IMR-90 (cell line): ENCODE measurements around the gene S100A1. TPM values are rescaled to one million over a fixed set of nuclear protein-coding genes. Genes with fewer than 3 reads are reported as not detected.

Experiments used
- ATAC-seq: fragments of 200-7000 bp; cut with Tn5 transposase; 2 replicates; pipeline ENCODE4 v1.9.1; 2020; ENCODE audit warnings: low read depth, mild to moderate bottlenecking, moderate library complexity
- BruUV-seq: library from RNA; stranded (reverse); fragments of 400-500 nt; replicated peaks from 2 replicates; lab custom pipeline; 2021; lab: Mats Ljungman, UMichigan
- CTCF ChIA-PET: fragments of 300-600 bp; formaldehyde crosslinking; extraction: SDS; loops from one replicate; lab custom pipeline; 2021; ENCODE audit warnings: antibody characterized with exemption; lab: Yijun Ruan, JAX
- POLR2A ChIA-PET: fragments of 300-600 bp; sonication (Branson Sonifier 250); formaldehyde crosslinking; loops from one replicate; lab custom pipeline; 2022; ENCODE audit warnings: antibody characterized with exemption; ENCODE audit not compliant: unreplicated experiment; lab: Charles Lee
- DNase-seq: peaks from one replicate; pipeline ENCODE4 v3.0.0; 2013
- H2AFZ ChIP-seq: replicated peaks from 2 replicates; pipeline ENCODE3; 2013; ENCODE audit warnings: low read length, mild to moderate bottlenecking; ENCODE audit not compliant: poor library complexity
- H2AK5ac ChIP-seq: 2 replicates; pipeline ENCODE4 v1.6.1; 2013; ENCODE audit warnings: low read depth, low read length, inconsistent platforms
- H2AK9ac ChIP-seq: replicated peaks from 2 replicates; pipeline ENCODE3; 2013; ENCODE audit warnings: mild to moderate bottlenecking, low read depth, low read length, moderate library complexity; ENCODE audit not compliant: poor library complexity
- H2BK120ac ChIP-seq: 2 replicates; pipeline ENCODE4 v1.6.1; 2013; ENCODE audit warnings: low read depth, low read length, inconsistent platforms
- H2BK15ac ChIP-seq: 3 replicates; pipeline ENCODE4 v1.6.1; 2013; ENCODE audit warnings: low read depth, low read length, inconsistent platforms
- H2BK20ac ChIP-seq: 2 replicates; pipeline ENCODE4 v1.6.1; 2013; ENCODE audit warnings: low read depth, mild to moderate bottlenecking, inconsistent platforms, low read length, moderate library complexity
- H2BK5ac ChIP-seq: 2 replicates; pipeline ENCODE4 v1.6.1; 2013; ENCODE audit warnings: mild to moderate bottlenecking, low read depth, low read length, inconsistent platforms; ENCODE audit not compliant: poor library complexity, severe bottlenecking
- H3K14ac ChIP-seq: replicated peaks from 2 replicates; pipeline ENCODE4 v1.6.1; 2013; ENCODE audit warnings: low read depth, low read length, inconsistent platforms
- H3K18ac ChIP-seq: 2 replicates; pipeline ENCODE4 v1.6.1; 2013; ENCODE audit warnings: low read depth, low read length, control low read depth
- H3K23ac ChIP-seq: 2 replicates; pipeline ENCODE4 v1.6.1; 2013; ENCODE audit warnings: low read depth, low read length, inconsistent platforms
- H3K27ac ChIP-seq: 2 replicates; pipeline ENCODE4 v1.5.1; 2013; ENCODE audit warnings: mild to moderate bottlenecking, control low read depth, low read length; ENCODE audit not compliant: insufficient read depth
- H3K27me3 ChIP-seq: 2 replicates; pipeline ENCODE4 v1.6.1; 2013; ENCODE audit warnings: low read length; ENCODE audit not compliant: control insufficient read depth, insufficient read depth
- H3K36me3 ChIP-seq: 2 replicates; pipeline ENCODE4 v1.6.1; 2013; ENCODE audit warnings: low read length, mixed read lengths; ENCODE audit not compliant: control insufficient read depth, insufficient read depth
- H3K4ac ChIP-seq: 2 replicates; pipeline ENCODE4 v1.6.1; 2013; ENCODE audit warnings: low read depth, low read length, inconsistent platforms
- H3K4me1 ChIP-seq: 2 replicates; pipeline ENCODE4 v1.6.1; 2013; ENCODE audit warnings: low read length, mixed read lengths; ENCODE audit not compliant: control insufficient read depth, insufficient read depth
- H3K4me2 ChIP-seq: 2 replicates; pipeline ENCODE4 v1.6.1; 2013; ENCODE audit warnings: low read depth, mild to moderate bottlenecking, control low read depth, low read length, moderate library complexity
- H3K4me3 ChIP-seq: 2 replicates; pipeline ENCODE4 v1.5.1; 2013; ENCODE audit warnings: low read depth, mild to moderate bottlenecking, control low read depth, low read length, moderate library complexity; ENCODE audit not compliant: insufficient read depth
- H3K56ac ChIP-seq: 2 replicates; pipeline ENCODE4 v1.6.1; 2013; ENCODE audit warnings: low read length, inconsistent platforms; ENCODE audit not compliant: insufficient read depth; ENCODE audit errors: extremely low read depth
- H3K79me1 ChIP-seq, 2 experiments: 2 replicates each; pipeline ENCODE4 v1.6.1; 2013; ENCODE audit warnings: low read length in 2 of 2, inconsistent platforms in 1 of 2, low read depth in 1 of 2
- H3K9ac ChIP-seq: 2 replicates; pipeline ENCODE4 v1.6.1; 2013; ENCODE audit warnings: low read depth, low read length, control low read depth
- H3K9me1 ChIP-seq: 2 replicates; pipeline ENCODE4 v1.6.1; 2013; ENCODE audit warnings: low read length, inconsistent platforms; ENCODE audit not compliant: insufficient read depth
- H3K9me3 ChIP-seq: 2 replicates; pipeline ENCODE4 v1.6.1; 2013; ENCODE audit warnings: low read length; ENCODE audit not compliant: control insufficient read depth, insufficient read depth
- H4K20me1 ChIP-seq: 2 replicates; pipeline ENCODE4 v1.6.1; 2013; ENCODE audit warnings: low read length, inconsistent platforms; ENCODE audit not compliant: insufficient read depth
- H4K5ac ChIP-seq: 2 replicates; pipeline ENCODE4 v1.6.1; 2013; ENCODE audit warnings: mild to moderate bottlenecking, low read depth, low read length, control low read depth
- H4K8ac ChIP-seq, 2 experiments: 2 replicates each; pipeline ENCODE4 v1.6.1; 2013; ENCODE audit warnings: low read depth in 2 of 2, low read length in 2 of 2, control low read depth in 1 of 2, inconsistent platforms in 1 of 2
- H4K91ac ChIP-seq: 2 replicates; pipeline ENCODE4 v1.6.1; 2013; ENCODE audit warnings: low read depth, low read length, inconsistent platforms; ENCODE audit not compliant: insufficient read depth
- CHD1 ChIP-seq: IDR thresholded peaks from 2 replicates; pipeline ENCODE4 v1.6.1; 2012; ENCODE audit warnings: low read depth, low read length, improper control_type of control experiment
- MAFK ChIP-seq: IDR thresholded peaks from 2 replicates; pipeline ENCODE4 v1.6.1; 2012; ENCODE audit warnings: low read depth, low read length, improper control_type of control experiment
- MAZ ChIP-seq: IDR thresholded peaks from 2 replicates; pipeline ENCODE4 v1.6.1; 2012; ENCODE audit warnings: low read depth, mild to moderate bottlenecking, low read length, improper control_type of control experiment, moderate library complexity, borderline replicate concordance
- RAD21 ChIP-seq: IDR thresholded peaks from 2 replicates; pipeline ENCODE4 v1.6.1; 2012; ENCODE audit warnings: low read length, improper control_type of control experiment
- RCOR1 ChIP-seq: IDR thresholded peaks from 2 replicates; pipeline ENCODE4 v1.6.1; 2012; ENCODE audit warnings: mild to moderate bottlenecking, low read length, improper control_type of control experiment; ENCODE audit not compliant: insufficient replicate concordance
- RFX5 ChIP-seq: IDR thresholded peaks from 2 replicates; pipeline ENCODE4 v1.8.0; 2012; ENCODE audit warnings: low read depth, mild to moderate bottlenecking, low read length, moderate library complexity
- WGBS, 2 experiments: methylation state at CpG; one replicate each; pipeline versions ENCODE4 v1.1.5 to v1.1.7; 2013; ENCODE audit warnings: missing lambda C conversion rate in 2 of 2; ENCODE audit not compliant: insufficient read length in 1 of 2; ENCODE audit errors: extremely low coverage in 2 of 2; 5-methylcytosine and 5-hydroxymethylcytosine counted together
- dilution Hi-C: fragments of 300-500 bp; cut with HindIII; formaldehyde crosslinking; loops from one replicate; pipeline ENCODE4 v1.14.3; 2018; ENCODE audit warnings: low sequenced_read_pairs; ENCODE audit not compliant: unreplicated experiment
- in situ Hi-C: fragments of 300-500 bp; cut with MboI; formaldehyde crosslinking; loops from 3 replicates; pipeline ENCODE4 v1.14.3; 2019; ENCODE audit warnings: low sequenced_read_pairs, inconsistent platforms, mixed read lengths
- intact Hi-C: fragments of 100-400 bp; cut with micrococcal nuclease; formaldehyde crosslinking; loops from 2 replicates; pipeline ENCODE4 v1.10.0; 2022
- polyA plus RNA-seq, 3 experiments: library from polyadenylated mRNA; depleted of rRNA; stranded (reverse); fragments of >200 nt; gene quantifications; 2 replicates each; pipeline ENCODE4 v1.2.3, GENCODE V29; 2012; ENCODE audit warnings: low replicate concordance in 1 of 3
- total RNA-seq: library from RNA; depleted of rRNA; stranded (reverse); fragments of >200 nt; gene quantifications from 2 replicates; pipeline ENCODE4 v1.2.3, GENCODE V29; 2012

Gene S100A1
- total and polyA plus RNA-seq, 2 of the 4 experiments (the other 2 are of a cell fraction): 0.18 to 0.29 TPM

GRCh38 chr1:153619171-153619570 lies 9.1 kb upstream of the S100A1 start:
- BruUV-seq: no TSS peak
- Histone ChIP-seq H2BK120ac (no peak overlapping the region), H2AK9ac (no peak overlapping the region), H3K79me1 (peaks cover 7 to 16% of the 10 kb centered on the region in 2 experiments; a peak in 3 of 4 replicates), H2BK5ac (no peak overlapping the region), H2BK20ac (no peak overlapping the region), H2AFZ (no peak overlapping the region), H3K4me1 (peaks cover 3% of the 10 kb centered on the region; the same call in 1 of the 2 replicates), H4K5ac (no peak overlapping the region), H4K91ac (no peak overlapping the region), H3K4me3 (no peak overlapping the region), H3K23ac (no peak overlapping the region), H3K27me3 (no peaks in the 10 kb centered on the region), H2AK5ac (no peak overlapping the region), H2BK15ac (no peak overlapping the region), H3K9ac (no peak overlapping the region), H3K36me3 (peaks cover 24% of the 10 kb centered on the region), H3K4me2 (no peak overlapping the region), H4K8ac (no peak overlapping the region), H3K56ac (no peak overlapping the region), H3K27ac (no peak overlapping the region), H3K9me3 (no peaks in the 10 kb centered on the region), H3K4ac (no peak overlapping the region), H3K14ac (no peak overlapping the region), H3K18ac (no peak overlapping the region), H3K9me1 (0 out of 2 replicates have a peak, but pooled peaks cover 4% of the 10 kb centered on the region), H4K20me1 (no peaks in the 10 kb centered on the region)
- ChIA-PET POLR2A (interaction anchor here (0.6 kb wide), 1 partner anchor 8 kb away, joined by 3 read pairs; the partner anchor contains the start of gene S100A13), CTCF (interaction anchor here (2.3 to 2.5 kb wide), 2 partner anchors 14 to 47 kb away, joined by 6 to 15 read pairs; partner anchors contain the start of gene CHTOP)
- intact Hi-C loops: no loop called here
- ATAC-seq (no peak), DNase-seq (no peak)
- in situ Hi-C loops: no loop called here
- WGBS, 2 experiments: 90% methylated on average over 3 of the region's 6 CpGs; no CpG with 5 or more reads in 1 of the 2 experiments
- TF ChIP-seq MAZ (no peak), RCOR1 (no peak), RAD21 (no peak), MAFK (no peak), CHD1 (no peak), RFX5 (no peak)
- dilution Hi-C loops: no loop called here
